Right lobe of liver (tissue), 6 donors: Measurements from ENCODE around the gene ELAC2. TPM values are rescaled to one million over a fixed set of nuclear protein-coding genes. Genes with fewer than 3 reads are reported as not detected.

Source experiments
- ATAC-seq, 4 donors: fragments of 200-7000 bp; cut with Tn5 transposase; one replicate each; pipeline ENCODE4 v1.9.1; 2020; ENCODE audit warnings: mild to moderate bottlenecking in 4 of 4, moderate library complexity in 4 of 4
- DNase-seq, 3 donors: peaks; one replicate each; pipeline ENCODE4 v3.0.0-alpha.2; 2020
- H3K27ac ChIP-seq, 3 donors: fragments of 200-600 bp; one replicate each; pipeline ENCODE4 v1.8.0; 2022
- H3K27me3 ChIP-seq, 2 donors: fragments of 200-600 bp; one replicate each; pipeline ENCODE4 v1.8.0; 2022
- H3K36me3 ChIP-seq, 4 donors: fragments of 200-600 bp; sonication (generic) in 1 of 4; one replicate each; pipeline versions ENCODE4 v1.5.1 to v1.8.0; 2017 to 2022; ENCODE audit warnings: control low read depth in 1 of 4
- H3K4me1 ChIP-seq, 4 donors: fragments of 200-600 bp; sonication (generic) in 1 of 4; one replicate each; pipeline versions ENCODE4 v1.5.1 to v1.8.0; 2017 to 2022; ENCODE audit warnings: control low read depth in 1 of 4
- H3K4me3 ChIP-seq, 3 donors: fragments of 200-600 bp; one replicate each; pipeline ENCODE4 v1.8.0; 2022
- H3K9me3 ChIP-seq, 4 donors: fragments of 200-600 bp; sonication (generic) in 1 of 4; one replicate each; pipeline versions ENCODE4 v1.5.1 to v1.8.0; 2017 to 2022; ENCODE audit warnings: control low read depth in 1 of 4
- POLR2A ChIP-seq: fragments of 450-650 bp; IDR thresholded peaks from one replicate; pipeline ENCODE4 v1.6.1; 2017; ENCODE audit warnings: antibody characterized with exemption, mild to moderate bottlenecking
- WGBS: methylation state at CpG from one replicate; pipeline ENCODE4 v1.1.6; 2018; ENCODE audit warnings: low coverage, low lambda C conversion rate; ENCODE audit not compliant: insufficient coverage; ENCODE audit errors: missing lambda C conversion rate; 5-methylcytosine and 5-hydroxymethylcytosine counted together
- intact Hi-C, 2 donors: fragments of 100-400 bp; cut with DNase I; formaldehyde crosslinking; loops; one replicate each; pipeline versions ENCODE4 v1.11.2 to v1.14.1; 2022
- total RNA-seq, 6 experiments: library from RNA; depleted of rRNA in 2 of 6; stranded (reverse); fragments of >200 nt in 2 of 6; fragmentation: NEBNext Ultra II Directional in 3 of 6; extraction: Animal tissue kit (Norgen Biotek cat#: 25700) in 3 of 6; gene quantifications; one replicate each; pipeline versions ENCODE4 v1.1.0 to v1.2.4, GENCODE V29; 2016 to 2023
- TF ChIP-seq, protein P1 (sequence below), 4 donors: fragments of 200-600 bp in 3 of 4; fragments of 450-650 bp in 1 of 4; IDR thresholded peaks; one replicate each; pipeline versions ENCODE4 v1.5.1 to v1.8.0; 2016 to 2022; ENCODE audit warnings: antibody characterized with exemption in 4 of 4, mild to moderate bottlenecking in 2 of 4
- donor health status: DM: no; HTN: yes; CAD: no.
- donor health status: DM: no; HTN: no; CAD: no.
- donor health status: DM: no; HTN: no; CAD: no.
- donor health status: DM: no; HTN: yes; CAD: no.
- donor health status: DM: no; HTN: yes; CAD: no.

Gene ELAC2
- total RNA-seq, 6 experiments from 2014 or later: 28.7 to 72.8 (median 36.2) TPM

DNA sequence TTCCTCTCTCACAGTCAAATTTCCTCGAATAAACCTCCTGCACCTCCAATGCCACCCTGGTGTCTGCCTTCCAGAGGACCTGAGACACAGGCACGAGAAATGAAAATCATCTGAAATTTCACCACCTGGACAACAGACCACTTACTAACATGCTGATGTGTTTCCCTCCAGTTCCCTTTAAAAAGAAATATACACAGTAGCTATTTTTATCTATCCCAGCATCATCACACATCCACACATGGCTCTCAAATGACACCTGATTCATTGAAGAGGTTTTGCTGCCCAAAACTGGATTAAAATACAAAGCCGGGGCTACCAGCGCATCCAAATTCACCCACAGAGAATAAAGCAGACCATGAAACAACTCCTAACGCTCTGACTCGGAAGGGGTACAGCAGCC, 13.9 kb downstream of the ELAC2 start:
- Histone ChIP-seq H3K27me3 (no peaks in the 10 kb centered on the region), H3K36me3 (peaks cover 4 to 89% (median 30%) of the 10 kb centered on the region in 4 donors), H3K27ac (no peak overlapping the region), H3K4me3 (no peak overlapping the region), H3K4me1 (no peaks in the 10 kb centered on the region), H3K9me3 (no peaks in the 10 kb centered on the region)
- WGBS: 92% methylated on average over 6 of the region's 6 CpGs
- intact Hi-C loops: loop anchor here (5.0 to 10.0 kb wide), 2 partner anchors 77 to 79 kb away; no protein-coding TSS in a partner anchor
- DNase-seq (no peak), ATAC-seq (no peak)
- no peak for TF ChIP-seq POLR2A
- TF ChIP-seq, protein P1, sequence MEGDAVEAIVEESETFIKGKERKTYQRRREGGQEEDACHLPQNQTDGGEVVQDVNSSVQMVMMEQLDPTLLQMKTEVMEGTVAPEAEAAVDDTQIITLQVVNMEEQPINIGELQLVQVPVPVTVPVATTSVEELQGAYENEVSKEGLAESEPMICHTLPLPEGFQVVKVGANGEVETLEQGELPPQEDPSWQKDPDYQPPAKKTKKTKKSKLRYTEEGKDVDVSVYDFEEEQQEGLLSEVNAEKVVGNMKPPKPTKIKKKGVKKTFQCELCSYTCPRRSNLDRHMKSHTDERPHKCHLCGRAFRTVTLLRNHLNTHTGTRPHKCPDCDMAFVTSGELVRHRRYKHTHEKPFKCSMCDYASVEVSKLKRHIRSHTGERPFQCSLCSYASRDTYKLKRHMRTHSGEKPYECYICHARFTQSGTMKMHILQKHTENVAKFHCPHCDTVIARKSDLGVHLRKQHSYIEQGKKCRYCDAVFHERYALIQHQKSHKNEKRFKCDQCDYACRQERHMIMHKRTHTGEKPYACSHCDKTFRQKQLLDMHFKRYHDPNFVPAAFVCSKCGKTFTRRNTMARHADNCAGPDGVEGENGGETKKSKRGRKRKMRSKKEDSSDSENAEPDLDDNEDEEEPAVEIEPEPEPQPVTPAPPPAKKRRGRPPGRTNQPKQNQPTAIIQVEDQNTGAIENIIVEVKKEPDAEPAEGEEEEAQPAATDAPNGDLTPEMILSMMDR (IDR thresholded peaks at IDR 0.05): no peak

DNA sequence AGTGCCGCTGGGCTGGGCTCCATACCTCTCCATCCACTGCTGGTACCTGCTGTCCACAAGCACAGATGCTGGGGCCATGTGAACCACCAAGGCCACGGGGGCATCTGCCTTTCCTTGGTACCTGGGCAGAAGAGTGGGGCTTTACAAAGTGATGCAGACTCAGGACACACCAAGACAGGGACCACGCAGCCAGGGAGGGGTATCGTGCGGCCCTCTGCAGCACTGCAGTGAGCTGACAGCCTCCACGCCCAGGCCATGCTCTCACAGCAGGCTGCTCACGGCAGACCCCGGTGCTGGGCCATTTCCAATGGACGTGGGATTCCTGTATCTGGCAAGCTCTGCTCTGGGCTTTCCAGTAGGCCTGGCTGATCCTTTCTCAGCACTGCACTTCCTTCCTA, 14.4 kb downstream of the ELAC2 start:
- Histone ChIP-seq H3K36me3 (peaks cover 4 to 89% (median 31%) of the 10 kb centered on the region in 4 donors), H3K4me1 (no peaks in the 10 kb centered on the region), H3K9me3 (no peaks in the 10 kb centered on the region), H3K27me3 (no peaks in the 10 kb centered on the region), H3K27ac (no peak overlapping the region), H3K4me3 (no peak overlapping the region)
- ATAC-seq: peak; percentile 29 to 42 (median 35)
- DNase-seq: no peak
- 20% methylated on average over 1 of the region's 9 CpGs for WGBS
- intact Hi-C loops: loop anchor here (5.0 to 10.0 kb wide), 2 partner anchors 76 to 79 kb away; no protein-coding TSS in a partner anchor
- TF ChIP-seq, protein P1 (IDR thresholded peaks at IDR 0.05): peak in 1 of 4 donors; percentile 4
- TF ChIP-seq POLR2A: no peak

DNA sequence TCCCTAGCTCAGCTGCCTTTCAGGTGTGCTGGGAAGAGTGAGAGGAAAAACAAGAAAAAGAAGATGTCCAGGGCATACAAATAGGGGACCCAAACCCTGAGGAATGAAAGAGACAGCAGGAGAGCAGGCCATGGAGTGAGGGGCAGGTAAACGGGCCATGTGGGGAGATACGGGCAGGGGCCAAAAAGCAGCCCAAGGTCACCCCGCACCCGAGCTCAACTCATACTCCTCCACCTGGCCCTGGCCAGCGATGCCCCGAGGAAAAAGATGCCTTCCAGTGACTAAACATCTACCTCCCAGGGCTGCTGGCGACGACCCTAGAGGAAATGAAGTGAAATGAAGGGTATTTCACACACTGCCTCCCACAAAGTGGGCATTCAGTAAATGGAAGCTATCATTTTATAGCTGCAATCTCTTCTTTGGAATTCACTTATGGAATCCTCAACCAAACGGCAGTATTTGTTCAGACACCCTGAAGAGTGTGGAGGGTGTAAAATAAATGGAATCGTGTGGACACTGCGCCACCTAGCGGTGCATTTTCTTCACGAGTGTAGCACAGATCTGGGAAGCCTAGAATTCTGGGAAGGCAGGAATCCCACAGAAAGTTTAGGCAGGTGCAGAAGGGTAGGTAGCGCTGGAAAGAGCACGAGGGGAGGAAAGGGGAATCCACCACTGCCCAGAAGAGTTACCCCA, 14.9 kb downstream of the ELAC2 start:
- no peak overlapping the region for H3K27ac ChIP-seq
- WGBS: 24% methylated on average over 9 of the region's 15 CpGs
- H3K9me3 ChIP-seq: no peaks in the 10 kb centered on the region
- H3K27me3 ChIP-seq: no peaks in the 10 kb centered on the region
- intact Hi-C loops: loop anchor here (5.0 to 10.0 kb wide), 2 partner anchors 76 to 78 kb away; no protein-coding TSS in a partner anchor
- DNase-seq: peak; percentile 67 to 75 (median 68)
- ATAC-seq: peak; percentile 85 to 95 (median 90)
- H3K4me3 ChIP-seq: no peak overlapping the region
- TF ChIP-seq POLR2A: no peak
- TF ChIP-seq, protein P1 (IDR thresholded peaks at IDR 0.05): peak; percentile 83 to 87 (median 85)
- peaks cover 4 to 89% (median 34%) of the 10 kb centered on the region in 4 donors for H3K36me3 ChIP-seq
- H3K4me1 ChIP-seq: no peaks in the 10 kb centered on the region

DNA sequence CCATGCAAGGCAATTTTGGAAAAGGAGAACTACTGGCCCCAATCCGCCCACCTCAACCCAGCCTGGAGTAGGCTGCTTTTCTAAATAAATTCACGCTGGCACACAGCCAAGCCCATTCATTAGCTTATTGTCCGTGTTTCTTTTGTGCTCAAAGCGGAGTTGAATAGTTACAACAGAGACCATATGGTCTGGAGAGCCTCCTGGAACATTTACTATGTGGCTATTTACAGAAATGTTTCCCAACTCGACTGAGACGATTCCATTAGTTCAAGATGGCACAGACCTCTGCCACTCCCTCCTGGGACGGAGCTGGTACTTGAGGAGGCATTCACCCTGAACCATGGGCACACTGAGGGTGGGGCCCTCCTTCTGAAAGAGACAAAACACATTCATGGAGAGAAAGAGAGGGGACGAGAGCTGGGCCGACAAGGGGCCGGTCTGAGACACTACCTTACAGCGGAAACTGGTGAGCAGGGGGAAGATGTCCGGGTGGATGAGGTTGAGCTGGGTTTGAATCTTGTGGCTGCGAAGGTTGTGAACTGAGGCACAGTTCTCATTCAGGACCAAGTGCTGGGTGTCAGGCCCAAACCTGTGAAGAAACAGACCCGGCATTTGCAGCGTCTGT, 15.7 kb downstream of the ELAC2 start:
- WGBS: 75% methylated on average over 15 of the region's 15 CpGs
- intact Hi-C loops: loop anchor here (5.0 to 10.0 kb wide), 2 partner anchors 75 to 77 kb away; no protein-coding TSS in a partner anchor
- DNase-seq (no peak), ATAC-seq (no peak)
- H3K9me3 ChIP-seq: no peaks in the 10 kb centered on the region
- TF ChIP-seq, protein P1 (IDR thresholded peaks at IDR 0.05): no peak
- TF ChIP-seq POLR2A: no peak
- H3K4me3 ChIP-seq: no peak overlapping the region
- peaks cover 4 to 89% (median 38%) of the 10 kb centered on the region in 4 donors for H3K36me3 ChIP-seq
- H3K27ac ChIP-seq: no peak overlapping the region
- no peaks in the 10 kb centered on the region for H3K4me1 ChIP-seq
- H3K27me3 ChIP-seq: no peaks in the 10 kb centered on the region
